GM18861 (cell line): Measurements from ENCODE around the gene SOAT2.

Experiments
- ATAC-seq: cut with Tn5 transposase; IDR thresholded peaks from one replicate; pipeline ENCODE4 v1.9.1; 2021; ENCODE audit not compliant: unreplicated experiment

The SOAT2 gene

GRCh38 chr12:53102883-53103807 is at the start of gene SOAT2:
Gene SOAT2 (plus strand): TSS chr12:53103486. CDS start chr12:53103578, 92 bp downstream.
- peak; percentile 75 for ATAC-seq

- ATAC-seq, result peak; percentile 85
These were observed 49.0 kb upstream of the SOAT2 start for GRCh38 chr12:53054112-53054878.

- ATAC-seq, result no peak
These were observed 47.6 kb upstream of the SOAT2 start for GRCh38 chr12:53055471-53056266.

- no peak for ATAC-seq
These were observed 47.0 kb upstream of the SOAT2 start for GRCh38 chr12:53056296-53056695.

- ATAC-seq, result no peak
These were observed 46.4 kb upstream of the SOAT2 start for GRCh38 chr12:53056901-53057300.

GRCh38 chr12:53057816-53058500 is 45.3 kb upstream of the SOAT2 start:
- no peak for ATAC-seq

GRCh38 chr12:53058674-53059433 is 44.4 kb upstream of the SOAT2 start:
- ATAC-seq, result no peak

- no peak for ATAC-seq
These were observed 43.7 kb upstream of the SOAT2 start for GRCh38 chr12:53059434-53060063.

GRCh38 chr12:53060064-53060720 is 43.1 kb upstream of the SOAT2 start:
- no peak for ATAC-seq

GRCh38 chr12:53060721-53061276 is 42.5 kb upstream of the SOAT2 start:
- no peak for ATAC-seq

- ATAC-seq, result no peak
These were observed 41.8 kb upstream of the SOAT2 start for GRCh38 chr12:53061404-53062010.

GRCh38 chr12:53062011-53062961 is 41.0 kb upstream of the SOAT2 start:
- ATAC-seq, result no peak

GRCh38 chr12:53062977-53063707 is 40.1 kb upstream of the SOAT2 start:
- no peak for ATAC-seq

GRCh38 chr12:53063708-53064612 is 39.3 kb upstream of the SOAT2 start:
- no peak for ATAC-seq
